ENCODE data around the gene SULT2A1. TPM values are rescaled to one million over a fixed set of nuclear protein-coding genes. Genes with fewer than 3 reads are reported as not detected.

The SULT2A1 gene
- total and polyA plus RNA-seq, 2 donors (not counting 1 experiment from before 2014, with no cell fraction given), result not detected

- no peaks in the 10 kb centered on the region for H3K4me1 ChIP-seq (ENCODE audit: control insufficient read depth, extremely low read depth, insufficient read depth, low read length)
- H3K9me3 ChIP-seq (ENCODE audit: control insufficient read depth, insufficient read depth, low read depth, low read length), result no peaks in the 10 kb centered on the region
- TF ChIP-seq CTCF (conservative IDR thresholded peaks at IDR 0.05 in 1 of 2, IDR thresholded peaks at IDR 0.05 in 1 of 2; ENCODE audit: low read depth in 1 of 2, low read length in 2 of 2) (no peak), EZH2 (IDR thresholded peaks at IDR 0.05; ENCODE audit: low read length, missing control alignments) (no peak)
- no peak overlapping the region for H2AFZ ChIP-seq (ENCODE audit: low read length)
- no peak overlapping the region for H3K9ac ChIP-seq (ENCODE audit: insufficient read depth, low read length)
- no peaks in the 10 kb centered on the region for H3K79me2 ChIP-seq (ENCODE audit: control insufficient read depth, insufficient read depth, low read length)
- no peaks in the 10 kb centered on the region for H3K27me3 ChIP-seq (ENCODE audit: control insufficient read depth, insufficient read depth, low read length)
- peak in 1 of 2 donors; percentile 12 for DNase-seq (ENCODE audit: low read depth in 2 of 2)
- H3K4me3 ChIP-seq (replicated peaks in 1 of 4; ENCODE audit: control extremely low read depth in 1 of 4, insufficient read depth in 1 of 4, low read depth in 3 of 4, low read length in 4 of 4), result no peak overlapping the region
- no peaks in the 10 kb centered on the region for H3K36me3 ChIP-seq (ENCODE audit: control insufficient read depth, insufficient read depth, low read length)
- H3K4me2 ChIP-seq (ENCODE audit: extremely low read depth, insufficient read depth, low read length), result no peak overlapping the region
- H4K20me1 ChIP-seq (ENCODE audit: control insufficient read depth, extremely low read depth, insufficient read depth, low read length), result no peaks in the 10 kb centered on the region
- H3K27ac ChIP-seq (ENCODE audit: insufficient read depth, low read length), result no peak overlapping the region
These were observed 6.0 kb upstream of the SULT2A1 start for GRCh38 chr19:47891923-47892666.

- TF ChIP-seq EZH2 (IDR thresholded peaks at IDR 0.05; ENCODE audit: low read length, missing control alignments) (no peak), CTCF (conservative IDR thresholded peaks at IDR 0.05 in 1 of 2, IDR thresholded peaks at IDR 0.05 in 1 of 2; ENCODE audit: low read depth in 1 of 2, low read length in 2 of 2) (no peak)
- Histone ChIP-seq H3K4me1 (ENCODE audit: control insufficient read depth, extremely low read depth, insufficient read depth, low read length) (no peaks in the 10 kb centered on the region), H3K4me3 (replicated peaks in 1 of 4; ENCODE audit: control extremely low read depth in 1 of 4, insufficient read depth in 1 of 4, low read depth in 3 of 4, low read length in 4 of 4) (no peak overlapping the region), H3K9ac (ENCODE audit: insufficient read depth, low read length) (no peak overlapping the region), H3K79me2 (ENCODE audit: control insufficient read depth, insufficient read depth, low read length) (no peaks in the 10 kb centered on the region), H4K20me1 (ENCODE audit: control insufficient read depth, extremely low read depth, insufficient read depth, low read length) (no peaks in the 10 kb centered on the region), H3K4me2 (ENCODE audit: extremely low read depth, insufficient read depth, low read length) (no peak overlapping the region), H3K9me3 (ENCODE audit: control insufficient read depth, insufficient read depth, low read depth, low read length) (no peaks in the 10 kb centered on the region), H3K27ac (ENCODE audit: insufficient read depth, low read length) (no peak overlapping the region), H3K36me3 (ENCODE audit: control insufficient read depth, insufficient read depth, low read length) (no peaks in the 10 kb centered on the region), H2AFZ (ENCODE audit: low read length) (no peak overlapping the region), H3K27me3 (ENCODE audit: control insufficient read depth, insufficient read depth, low read length) (no peaks in the 10 kb centered on the region)
- no peak for DNase-seq (ENCODE audit: low read depth in 2 of 2)
These were observed 5.5 kb upstream of the SULT2A1 start for GRCh38 chr19:47891622-47891922.

- Histone ChIP-seq H3K79me2 (ENCODE audit: control insufficient read depth, insufficient read depth, low read length) (no peaks in the 10 kb centered on the region), H3K4me3 (replicated peaks in 1 of 4; ENCODE audit: control extremely low read depth in 1 of 4, insufficient read depth in 1 of 4, low read depth in 3 of 4, low read length in 4 of 4) (no peak overlapping the region), H3K9ac (ENCODE audit: insufficient read depth, low read length) (no peak overlapping the region), H3K27ac (ENCODE audit: insufficient read depth, low read length) (no peak overlapping the region), H3K36me3 (ENCODE audit: control insufficient read depth, insufficient read depth, low read length) (no peaks in the 10 kb centered on the region), H3K4me1 (ENCODE audit: control insufficient read depth, extremely low read depth, insufficient read depth, low read length) (no peaks in the 10 kb centered on the region), H3K9me3 (ENCODE audit: control insufficient read depth, insufficient read depth, low read depth, low read length) (no peaks in the 10 kb centered on the region), H3K4me2 (ENCODE audit: extremely low read depth, insufficient read depth, low read length) (no peak overlapping the region), H2AFZ (ENCODE audit: low read length) (no peak overlapping the region), H3K27me3 (ENCODE audit: control insufficient read depth, insufficient read depth, low read length) (no peaks in the 10 kb centered on the region), H4K20me1 (ENCODE audit: control insufficient read depth, extremely low read depth, insufficient read depth, low read length) (no peaks in the 10 kb centered on the region)
- no peak for TF ChIP-seq CTCF (conservative IDR thresholded peaks at IDR 0.05 in 1 of 2, IDR thresholded peaks at IDR 0.05 in 1 of 2; ENCODE audit: low read depth in 1 of 2, low read length in 2 of 2)
- no peak for TF ChIP-seq EZH2 (IDR thresholded peaks at IDR 0.05; ENCODE audit: low read length, missing control alignments)
- DNase-seq (ENCODE audit: low read depth in 2 of 2), result no peak
These were observed 4.9 kb upstream of the SULT2A1 start for GRCh38 chr19:47890865-47891621.

Data from fibroblast of lung (primary cell).